Mammary epithelial cell (primary cell): ENCODE measurements around the gene TSPAN11.

ENCODE experiments used
- CTCF ChIP-seq, 2 donors: IDR thresholded peaks in 1 of 2; conservative IDR thresholded peaks in 1 of 2; 2 replicates each; pipeline ENCODE4 v1.5.1; 2011 to 2012; ENCODE audit warnings: inconsistent platforms in 2 of 2, low read length in 2 of 2, mild to moderate bottlenecking in 2 of 2, control low read depth in 1 of 2, low read depth in 1 of 2; ENCODE audit not compliant: insufficient read depth in 1 of 2; ENCODE audit errors: extremely low read depth in 1 of 2
- EZH2 ChIP-seq: IDR thresholded peaks from 2 replicates; pipeline ENCODE4 v1.6.1; 2012; ENCODE audit warnings: low read length, inconsistent platforms, borderline replicate concordance

DNA sequence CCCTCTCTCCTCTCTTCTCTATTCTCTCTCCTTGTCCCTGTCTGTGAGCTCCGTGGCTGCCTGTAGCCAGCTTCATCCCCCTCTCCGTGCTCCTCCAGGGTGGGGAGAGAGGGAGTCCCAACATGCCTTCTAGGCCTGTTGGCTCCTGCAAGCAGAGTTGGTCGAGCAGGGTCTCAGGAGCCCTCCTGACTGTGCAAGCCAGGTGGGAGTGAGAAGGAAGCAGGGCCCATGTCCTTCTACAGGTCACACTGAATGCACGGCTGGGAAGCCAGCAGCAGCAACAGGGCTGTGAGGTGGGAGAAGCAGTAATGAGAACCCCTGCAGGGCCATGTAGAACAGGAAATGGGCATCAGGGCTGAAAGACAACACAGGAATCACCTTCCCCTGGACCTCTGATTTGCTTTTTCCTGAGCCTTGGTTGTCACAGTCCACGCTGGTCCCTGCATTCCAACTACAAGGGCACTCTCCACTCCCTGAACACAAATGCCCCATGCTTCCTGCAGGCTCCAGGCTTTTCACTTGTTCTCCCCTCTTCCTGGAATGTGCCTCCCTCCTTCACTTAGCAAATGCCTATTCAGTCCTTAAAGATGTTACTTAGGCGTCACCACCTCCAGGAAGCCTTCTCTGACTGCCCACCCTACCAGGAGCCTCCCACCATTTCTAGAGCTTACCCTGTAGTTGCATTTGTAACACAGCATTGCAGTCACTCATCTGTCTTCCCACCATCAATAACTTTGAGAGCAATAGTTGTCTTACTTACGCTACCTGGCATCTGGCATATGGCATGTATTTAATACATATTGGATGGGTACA lies 51.2 kb downstream of the TSPAN11 start:
- TF ChIP-seq CTCF (conservative IDR thresholded peaks at IDR 0.05 in 1 of 2, IDR thresholded peaks at IDR 0.05 in 1 of 2; ENCODE audit: extremely low read depth in 1 of 2, insufficient read depth in 1 of 2, low read depth in 1 of 2, low read length in 2 of 2) (no peak), EZH2 (no peak)
